Mesothelial cell of epicardium (in vitro differentiated cells): Measurements from ENCODE around the gene FUT3. TPM values are rescaled to one million over a fixed set of nuclear protein-coding genes. Genes with fewer than 3 reads are reported as not detected.
"Not testable (repeated sequence)": the region's sequence is repeated elsewhere in the genome, so short reads cannot be mapped to it uniquely, and the experiment has no call there.

ENCODE experiments used
- DNase-seq, 2 experiments: peaks; one replicate each; pipeline ENCODE4 v3.0.0; 2021; ENCODE audit warnings: low spot score in 2 of 2; ENCODE audit not compliant: unreplicated experiment in 2 of 2
- H3K27ac Mint-ChIP-seq: 2 replicates; pipeline ENCODE4 v1.8.0; 2021; ENCODE audit warnings: mixed read lengths
- H3K27me3 Mint-ChIP-seq: 2 replicates; pipeline ENCODE4 v1.8.0; 2021; ENCODE audit warnings: low read depth, mixed read lengths
- H3K36me3 Mint-ChIP-seq: 2 replicates; pipeline ENCODE4 v1.8.0; 2021; ENCODE audit warnings: mixed read lengths
- H3K4me1 Mint-ChIP-seq: 2 replicates; pipeline ENCODE4 v1.8.0; 2021; ENCODE audit warnings: mixed read lengths
- H3K4me3 Mint-ChIP-seq: 2 replicates; pipeline ENCODE4 v1.8.0; 2021; ENCODE audit warnings: mild to moderate bottlenecking, moderate library complexity, mixed read lengths
- H3K9me3 Mint-ChIP-seq: 2 replicates; pipeline ENCODE4 v1.8.0; 2021; ENCODE audit warnings: mixed read lengths
- total RNA-seq: library from RNA; stranded (reverse); gene quantifications from 3 replicates; pipeline ENCODE4 v1.2.1, GENCODE V29; 2021
- TF ChIP-seq, protein P1 (sequence below): fragments of 200-600 bp; sonication (generic); IDR thresholded peaks from one replicate; pipeline ENCODE4 v1.5.0; 2021; ENCODE audit warnings: antibody characterized with exemption; ENCODE audit not compliant: unreplicated experiment

FUT3 gene
- total RNA-seq, 1 donor from 2014 or later = 0.49 TPM

GRCh38 chr19:5877427-5877826 is 26.2 kb upstream of the FUT3 start:
- Mint-ChIP-seq H3K27me3 (no peaks in the 10 kb centered on the region), H3K4me3 (no peak overlapping the region), H3K4me1 (peaks cover 16% of the 10 kb centered on the region)

GRCh38 chr19:5874496-5874895 is 23.2 kb upstream of the FUT3 start:
- not testable (repeated sequence) for H3K4me3 Mint-ChIP-seq, H3K36me3 Mint-ChIP-seq, H3K4me1 Mint-ChIP-seq, H3K27me3 Mint-ChIP-seq, DNase-seq, H3K27ac Mint-ChIP-seq, H3K9me3 Mint-ChIP-seq

More at GRCh38 chr19:5877427-5877826, 26.2 kb upstream of the FUT3 start:
- no peak overlapping the region for H3K27ac Mint-ChIP-seq
- H3K9me3 Mint-ChIP-seq = no peaks in the 10 kb centered on the region
- no peak for DNase-seq
- no peaks in the 10 kb centered on the region for H3K36me3 Mint-ChIP-seq
- TF ChIP-seq, protein P1, sequence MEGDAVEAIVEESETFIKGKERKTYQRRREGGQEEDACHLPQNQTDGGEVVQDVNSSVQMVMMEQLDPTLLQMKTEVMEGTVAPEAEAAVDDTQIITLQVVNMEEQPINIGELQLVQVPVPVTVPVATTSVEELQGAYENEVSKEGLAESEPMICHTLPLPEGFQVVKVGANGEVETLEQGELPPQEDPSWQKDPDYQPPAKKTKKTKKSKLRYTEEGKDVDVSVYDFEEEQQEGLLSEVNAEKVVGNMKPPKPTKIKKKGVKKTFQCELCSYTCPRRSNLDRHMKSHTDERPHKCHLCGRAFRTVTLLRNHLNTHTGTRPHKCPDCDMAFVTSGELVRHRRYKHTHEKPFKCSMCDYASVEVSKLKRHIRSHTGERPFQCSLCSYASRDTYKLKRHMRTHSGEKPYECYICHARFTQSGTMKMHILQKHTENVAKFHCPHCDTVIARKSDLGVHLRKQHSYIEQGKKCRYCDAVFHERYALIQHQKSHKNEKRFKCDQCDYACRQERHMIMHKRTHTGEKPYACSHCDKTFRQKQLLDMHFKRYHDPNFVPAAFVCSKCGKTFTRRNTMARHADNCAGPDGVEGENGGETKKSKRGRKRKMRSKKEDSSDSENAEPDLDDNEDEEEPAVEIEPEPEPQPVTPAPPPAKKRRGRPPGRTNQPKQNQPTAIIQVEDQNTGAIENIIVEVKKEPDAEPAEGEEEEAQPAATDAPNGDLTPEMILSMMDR = no peak

DNA sequence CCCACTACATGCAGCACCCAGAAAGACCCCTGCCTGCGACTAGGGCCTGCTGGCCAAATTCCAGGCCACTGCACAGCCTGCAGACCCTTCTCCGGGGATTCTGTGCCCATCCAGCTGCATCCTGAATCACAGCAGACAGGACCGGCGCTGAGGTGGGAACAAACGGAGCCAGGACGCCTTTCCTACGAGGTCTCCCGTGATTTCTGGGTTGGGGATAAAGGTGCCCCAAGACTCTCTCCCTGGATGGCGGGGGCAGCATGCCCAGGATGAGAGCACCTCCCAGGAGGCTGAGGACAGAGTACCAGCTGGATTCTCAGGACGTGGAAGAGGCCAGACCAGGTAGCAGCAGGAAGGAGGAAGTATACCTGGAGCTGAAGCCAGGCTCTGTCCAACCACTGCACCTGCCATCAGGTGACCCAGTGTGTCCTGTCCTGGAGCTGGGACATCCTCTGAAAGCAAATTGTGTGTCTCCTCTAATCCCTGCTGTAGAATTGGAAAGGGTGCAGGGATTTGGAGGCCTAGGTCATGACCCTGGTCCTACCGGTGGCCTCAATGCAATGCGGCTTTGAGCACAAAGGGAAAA is 22.5 kb upstream of the FUT3 start:
- H3K27me3 Mint-ChIP-seq = no peaks in the 10 kb centered on the region
- no peak overlapping the region for H3K27ac Mint-ChIP-seq
- H3K9me3 Mint-ChIP-seq = no peaks in the 10 kb centered on the region
- no peak for DNase-seq
- TF ChIP-seq, protein P1 = no peak
- no peak overlapping the region for H3K4me3 Mint-ChIP-seq
- no peaks in the 10 kb centered on the region for H3K36me3 Mint-ChIP-seq
- peaks cover 8% of the 10 kb centered on the region for H3K4me1 Mint-ChIP-seq

DNA sequence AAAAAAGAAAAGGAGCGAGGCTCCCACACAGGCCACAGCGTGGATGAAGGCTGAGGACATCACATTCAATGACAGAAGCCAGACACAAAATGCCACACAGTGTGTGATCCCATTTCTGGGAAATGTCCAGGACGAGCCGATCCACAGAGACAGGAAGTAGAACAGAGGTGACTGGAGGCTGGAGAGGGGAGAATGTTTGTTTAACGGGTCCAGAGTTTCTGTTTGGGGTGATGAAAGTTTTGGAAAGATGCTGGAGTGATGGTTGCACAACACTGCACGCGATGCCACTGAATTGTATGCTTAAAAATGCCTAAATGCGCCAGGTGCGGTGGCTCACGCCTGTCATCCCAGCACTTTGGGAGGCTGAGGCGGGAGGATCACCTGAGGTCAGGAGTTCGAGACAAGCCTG is 19.7 kb upstream of the FUT3 start:
- H3K27me3 Mint-ChIP-seq = no peaks in the 10 kb centered on the region
- DNase-seq = no peak
- TF ChIP-seq, protein P1 = no peak
- no peaks in the 10 kb centered on the region for H3K9me3 Mint-ChIP-seq
- peaks cover 2% of the 10 kb centered on the region for H3K4me1 Mint-ChIP-seq
- no peak overlapping the region for H3K27ac Mint-ChIP-seq
- no peak overlapping the region for H3K4me3 Mint-ChIP-seq
- no peaks in the 10 kb centered on the region for H3K36me3 Mint-ChIP-seq

GRCh38 chr19:5867201-5868136 is 16.2 kb upstream of the FUT3 start:
- Mint-ChIP-seq H3K4me1 (peaks cover 1% of the 10 kb centered on the region), H3K27ac (no peak overlapping the region), H3K36me3 (no peaks in the 10 kb centered on the region), H3K27me3 (no peaks in the 10 kb centered on the region), H3K9me3 (no peaks in the 10 kb centered on the region), H3K4me3 (no peak overlapping the region)
- TF ChIP-seq, protein P1 = no peak
- DNase-seq = no peak

GRCh38 chr19:5865772-5866171 is 14.5 kb upstream of the FUT3 start:
- H3K27ac Mint-ChIP-seq = no peak overlapping the region

More at GRCh38 chr19:5865772-5866171, 14.5 kb upstream of the FUT3 start:
- no peaks in the 10 kb centered on the region for H3K27me3 Mint-ChIP-seq
- no peak for DNase-seq
- no peaks in the 10 kb centered on the region for H3K36me3 Mint-ChIP-seq
- H3K4me3 Mint-ChIP-seq = no peak overlapping the region
- H3K9me3 Mint-ChIP-seq = no peaks in the 10 kb centered on the region
- TF ChIP-seq, protein P1 = no peak
- peaks cover 1% of the 10 kb centered on the region for H3K4me1 Mint-ChIP-seq
